ENCODE measurements around the gene HUWE1.

GRCh38 chrX:53637479-53637878 lies 49.0 kb downstream of the HUWE1 start:
- TF ChIP-seq CTCF (IDR thresholded peaks at IDR 0.05; ENCODE audit: borderline replicate concordance, extremely low read depth, low read length, poor library complexity, severe bottlenecking) (no peak), EZH2 (IDR thresholded peaks at IDR 0.05; ENCODE audit: borderline replicate concordance, low read depth, low read length, severe bottlenecking) (no peak)
